GM13976 (cell line): ENCODE data around the gene SRC.
A peak's percentile ranks its signal among the peaks of the same experiment; 100 is the strongest.

Experiments
- DNase-seq: peaks from one replicate; pipeline ENCODE4 v3.0.0; 2012; ENCODE audit warnings: low spot score
- CTCF ChIP-seq: IDR thresholded peaks from 2 replicates; pipeline ENCODE4 v1.5.1; 2012; ENCODE audit warnings: borderline replicate concordance, mild to moderate bottlenecking; ENCODE audit not compliant: insufficient read depth; ENCODE audit errors: extremely low read depth, missing control alignments, control extremely low read depth
- in situ Hi-C: fragments of 300-500 bp; cut with MboI; formaldehyde crosslinking; loops from one replicate; pipeline ENCODE4 v1.12.0; 2022; ENCODE audit warnings: low sequenced_read_pairs, mixed read lengths, inconsistent platforms; ENCODE audit not compliant: unreplicated experiment

The SRC gene

GRCh38 chr20:37345339-37346235, at the start of gene SRC:
TSS of gene SRC (plus strand) at chr20:37346140. CDS start at chr20:37384154, 38,014 bp downstream.
- in situ Hi-C loops, result no loop called here
- DNase-seq, result peak; percentile 84
- no peak for TF ChIP-seq CTCF

GRCh38 chr20:37296371-37296770, 49.6 kb upstream of the SRC start:
- DNase-seq, result no peak
- in situ Hi-C loops, result no loop called here
- no peak for TF ChIP-seq CTCF

GRCh38 chr20:37297066-37297736, 48.7 kb upstream of the SRC start:
- DNase-seq, result no peak
- in situ Hi-C loops, result no loop called here
- TF ChIP-seq CTCF, result no peak

GRCh38 chr20:37298190-37298939, 47.6 kb upstream of the SRC start:
- no peak for DNase-seq
- no peak for TF ChIP-seq CTCF
- in situ Hi-C loops, result no loop called here

- in situ Hi-C loops, result no loop called here
- no peak for DNase-seq
- TF ChIP-seq CTCF, result no peak
Measured at GRCh38 chr20:37299718-37300528, 46.0 kb upstream of the SRC start.
